NCI-H1092 (cell line): Measurements from ENCODE around the gene CASTOR2.
"Not testable (repeated sequence)": the region's sequence is repeated elsewhere in the genome, so short reads cannot be mapped to it uniquely, and the experiment has no call there.

Experiments
- DNase-seq: peaks from one replicate; lab custom pipeline; 2025; lab: John Stamatoyannopoulos, UW

CASTOR2 gene

DNA sequence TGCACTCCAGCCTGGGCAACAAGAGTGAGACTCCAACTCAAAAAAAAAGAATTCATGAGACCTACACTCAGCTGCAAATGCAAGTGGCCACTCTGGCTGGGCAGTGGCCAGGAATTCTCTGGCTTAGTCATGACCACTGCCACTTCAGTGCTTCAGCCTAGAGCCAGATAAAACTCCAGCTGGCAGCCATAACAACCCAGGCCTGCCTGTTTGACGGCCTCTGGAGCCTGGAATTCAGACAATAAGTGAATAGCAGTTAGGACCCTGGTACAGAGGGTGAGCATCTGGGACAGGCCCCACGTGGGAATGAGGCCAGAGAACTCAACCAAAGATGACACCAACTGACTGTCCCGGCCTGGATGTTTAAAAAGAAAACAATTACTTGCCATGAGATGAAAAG, 90.2 kb downstream of the CASTOR2 start:
- no peak for DNase-seq

GRCh38 chr7:75055155-75055554, 90.7 kb downstream of the CASTOR2 start:
- no peak for DNase-seq

- no peak for DNase-seq
These were observed 91.6 kb downstream of the CASTOR2 start for GRCh38 chr7:75055830-75056772.

GRCh38 chr7:75058406-75058805, 93.9 kb downstream of the CASTOR2 start:
- no peak for DNase-seq

DNA sequence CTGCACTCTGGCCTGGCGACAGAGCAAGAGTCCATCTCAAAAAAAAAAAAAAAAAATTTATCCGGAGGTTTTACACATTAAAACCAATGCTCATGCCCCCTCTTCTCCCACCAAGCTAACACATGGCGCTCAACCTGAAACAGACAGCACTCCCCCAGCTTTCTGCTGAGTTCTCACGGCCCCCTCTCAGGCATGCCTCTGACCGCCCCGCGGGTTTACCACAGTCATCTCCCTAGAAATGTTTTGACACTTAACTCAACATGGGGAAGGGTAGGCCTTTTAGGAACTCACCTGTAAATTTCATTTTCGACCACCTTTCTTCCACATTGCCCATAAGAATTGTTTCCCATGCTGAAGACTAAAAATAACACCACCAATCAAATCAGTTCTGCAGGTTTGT, 99.8 kb downstream of the CASTOR2 start:
- no peak for DNase-seq

DNA sequence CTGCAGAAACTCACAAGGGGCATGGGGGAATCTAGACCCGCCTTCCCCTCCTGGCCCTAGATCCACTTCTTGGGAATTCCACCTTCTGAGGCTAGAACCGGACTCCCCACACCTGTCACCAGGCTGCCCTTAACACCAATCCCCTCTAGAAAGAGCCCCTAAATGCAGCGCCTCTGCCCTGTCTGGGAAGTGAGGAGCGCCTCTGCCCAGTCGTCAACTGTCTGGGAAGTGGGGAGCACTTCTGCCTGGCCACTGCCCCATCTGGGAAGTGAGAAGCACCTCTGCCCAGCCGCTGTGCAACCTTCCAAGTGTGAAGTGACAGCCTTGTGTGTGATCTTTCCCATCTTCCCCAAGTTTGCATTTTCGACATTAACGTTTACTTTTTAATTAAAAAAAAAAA, 100.3 kb downstream of the CASTOR2 start:
- no peak for DNase-seq

- DNase-seq: no peak
These were observed 102.0 kb downstream of the CASTOR2 start for GRCh38 chr7:75066521-75066920.

DNA sequence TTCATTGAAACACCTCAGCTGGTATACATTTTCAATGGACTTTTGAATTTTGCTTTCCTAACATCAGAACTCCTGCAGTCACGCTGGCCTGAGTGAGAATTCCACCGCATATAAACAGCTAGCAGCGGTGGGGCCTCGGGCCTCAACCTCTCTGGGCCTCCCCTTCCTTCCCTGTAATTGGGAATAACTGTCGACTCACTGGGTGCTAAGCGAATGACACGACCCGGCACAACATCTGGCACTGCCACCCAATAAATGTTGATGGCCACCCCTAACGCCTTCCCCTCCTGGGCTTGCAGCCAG, 108.4 kb downstream of the CASTOR2 start:
- no peak for DNase-seq

- not testable (repeated sequence) for DNase-seq
These were observed 109.7 kb downstream of the CASTOR2 start for GRCh38 chr7:75074262-75074641.
